GM18519 (cell line): ENCODE results near the gene RBMS2.
"Not testable (repeated sequence)": the region's sequence is repeated elsewhere in the genome, so short reads cannot be mapped to it uniquely, and the experiment has no call there.

Experiments used
- ATAC-seq: cut with Tn5 transposase; IDR thresholded peaks from one replicate; pipeline ENCODE4 v1.9.1; 2021; ENCODE audit warnings: mild to moderate bottlenecking, moderate library complexity; ENCODE audit not compliant: unreplicated experiment, low FRiP score

The RBMS2 gene

GRCh38 chr12:56521590-56522371 is at the start of gene RBMS2:
Gene RBMS2, plus strand, starts transcription at chr12:56521820. Its CDS starts 204 bp downstream, at chr12:56522024.
- ATAC-seq, result no peak

- ATAC-seq, result no peak
These were observed 47.2 kb upstream of the RBMS2 start for GRCh38 chr12:56474389-56474788.

- no peak for ATAC-seq
These were observed 45.5 kb upstream of the RBMS2 start for GRCh38 chr12:56476143-56476542.

- no peak for ATAC-seq
These were observed 44.6 kb upstream of the RBMS2 start for GRCh38 chr12:56476972-56477432.

- ATAC-seq, result no peak
These were observed 43.9 kb upstream of the RBMS2 start for GRCh38 chr12:56477521-56478225.

GRCh38 chr12:56479625-56480024 is 42.0 kb upstream of the RBMS2 start:
- no peak for ATAC-seq

- no peak for ATAC-seq
These were observed 37.1 kb upstream of the RBMS2 start for GRCh38 chr12:56484566-56484965.

- no peak for ATAC-seq
These were observed 34.9 kb upstream of the RBMS2 start for GRCh38 chr12:56486694-56487093.

- ATAC-seq, result no peak
These were observed 34.1 kb upstream of the RBMS2 start for GRCh38 chr12:56487448-56488040.

- ATAC-seq, result no peak
These were observed 33.3 kb upstream of the RBMS2 start, which contains the start of gene GLS2 for GRCh38 chr12:56488041-56488955. Gene GLS2, minus strand, starts transcription at chr12:56488161. Its CDS starts 43 bp downstream, at chr12:56488118.

- no peak for ATAC-seq
These were observed 31.3 kb upstream of the RBMS2 start for GRCh38 chr12:56490360-56490759.

- not testable (repeated sequence) for ATAC-seq
These were observed 28.1 kb upstream of the RBMS2 start for GRCh38 chr12:56493409-56494105.

GRCh38 chr12:56494106-56494415 is 27.6 kb upstream of the RBMS2 start:
- ATAC-seq, result not testable (repeated sequence)

- not testable (repeated sequence) for ATAC-seq
These were observed 27.1 kb upstream of the RBMS2 start for GRCh38 chr12:56494481-56494880.

GRCh38 chr12:56496704-56497103 is 24.9 kb upstream of the RBMS2 start:
- ATAC-seq, result not testable (repeated sequence)

GRCh38 chr12:56498126-56498902 is 23.3 kb upstream of the RBMS2 start:
- not testable (repeated sequence) for ATAC-seq

GRCh38 chr12:56499452-56499851 is 22.2 kb upstream of the RBMS2 start:
- not testable (repeated sequence) for ATAC-seq

GRCh38 chr12:56499879-56500278 is 21.7 kb upstream of the RBMS2 start:
- not testable (repeated sequence) for ATAC-seq

GRCh38 chr12:56510786-56511185 is 10.8 kb upstream of the RBMS2 start:
- ATAC-seq, result no peak
